H1 (cell line): ENCODE data around the gene CXCR3. TPM values are rescaled to one million over a fixed set of nuclear protein-coding genes. Genes with fewer than 3 reads are reported as not detected.
"Not testable (repeated sequence)": the region's sequence is repeated elsewhere in the genome, so short reads cannot be mapped to it uniquely, and the experiment has no call there.

ENCODE experiments used
- CTCF ChIA-PET: fragments of 300-600 bp; sonication (Branson Sonifier 250); formaldehyde crosslinking; loops from one replicate; lab custom pipeline; 2021; ENCODE audit not compliant: partially characterized antibody; lab: Charles Lee
- POLR2A ChIA-PET: fragments of 300-600 bp; sonication (Branson Sonifier 250); formaldehyde crosslinking; loops from one replicate; lab custom pipeline; 2021; ENCODE audit warnings: inconsistent platforms; ENCODE audit not compliant: partially characterized antibody; lab: Charles Lee
- DNase-seq, 2 experiments: peaks; one replicate each; pipeline versions ENCODE4 v3.0.0 to v3.0.0-alpha.2; 2010 to 2022; ENCODE audit warnings: low spot score in 2 of 2, low read depth in 1 of 2, mixed read lengths in 1 of 2
- FAIRE-seq: peaks from 2 replicates; lab custom pipeline; 2011; peaks lifted over from hg19 to GRCh38; lab: Jason Lieb, UNC
- H2AFZ ChIP-seq: 2 replicates; pipeline ENCODE4 v1.8.1; 2012; ENCODE audit warnings: low read length, inconsistent platforms
- H2AK5ac ChIP-seq: 2 replicates; pipeline ENCODE4 v1.6.1; 2013; ENCODE audit warnings: low read depth, low read length
- H2BK120ac ChIP-seq: replicated peaks from 2 replicates; pipeline ENCODE3; 2013; ENCODE audit warnings: low read depth, low read length, inconsistent platforms
- H2BK12ac ChIP-seq: 2 replicates; pipeline ENCODE4 v1.6.1; 2013; ENCODE audit warnings: low read depth, low read length
- H2BK15ac ChIP-seq: 2 replicates; pipeline ENCODE4 v1.6.1; 2013; ENCODE audit warnings: low read length
- H2BK20ac ChIP-seq: 2 replicates; pipeline ENCODE4 v1.6.1; 2013; ENCODE audit warnings: low read length
- H2BK5ac ChIP-seq: 2 replicates; pipeline ENCODE4 v1.6.1; 2013; ENCODE audit warnings: low read depth, low read length
- H3K14ac ChIP-seq: 2 replicates; pipeline ENCODE4 v1.6.1; 2013; ENCODE audit warnings: inconsistent platforms; ENCODE audit not compliant: insufficient read length
- H3K18ac ChIP-seq: 2 replicates; pipeline ENCODE4 v1.6.1; 2013; ENCODE audit warnings: low read length; ENCODE audit errors: extremely low read depth
- H3K23ac ChIP-seq: 2 replicates; pipeline ENCODE4 v1.6.1; 2013; ENCODE audit warnings: inconsistent platforms; ENCODE audit not compliant: insufficient read length
- H3K23me2 ChIP-seq: 2 replicates; pipeline ENCODE4 v1.6.1; 2013; ENCODE audit warnings: low read depth, low read length
- H3K27ac ChIP-seq: 2 replicates; pipeline ENCODE4 v1.6.1; 2011; ENCODE audit warnings: low read depth, low read length, inconsistent platforms
- H3K27me3 ChIP-seq, 4 experiments: replicated peaks in 1 of 4; 1 replicate in 1 of 4; 2 replicates in 3 of 4; pipeline versions ENCODE4 v1.6.1 to v1.8.1; 2011 to 2013; ENCODE audit warnings: low read length in 3 of 4, mild to moderate bottlenecking in 3 of 4, inconsistent platforms in 2 of 4, mixed read lengths in 2 of 4, moderate library complexity in 1 of 4; ENCODE audit not compliant: control insufficient read depth in 3 of 4, insufficient read depth in 3 of 4; ENCODE audit errors: extremely low read depth in 1 of 4
- H3K36me3 ChIP-seq, 4 experiments: 2 replicates each; pipeline versions ENCODE4 v1.6.1 to v1.8.1; 2011 to 2013; ENCODE audit warnings: mild to moderate bottlenecking in 4 of 4, low read length in 3 of 4, moderate library complexity in 2 of 4, control low read depth in 1 of 4, inconsistent platforms in 1 of 4; ENCODE audit not compliant: insufficient read depth in 4 of 4, control insufficient read depth in 2 of 4
- H3K4ac ChIP-seq: replicated peaks from 2 replicates; pipeline ENCODE3; 2013; ENCODE audit warnings: low read length, low read depth, mixed read lengths, inconsistent platforms; ENCODE audit not compliant: insufficient read length
- H3K4me1 ChIP-seq, 4 experiments: replicated peaks in 1 of 4; 1 replicate in 1 of 4; 2 replicates in 3 of 4; pipeline versions ENCODE4 v1.6.1 to v1.8.1; 2011 to 2013; ENCODE audit warnings: low read length in 3 of 4, inconsistent platforms in 2 of 4, mixed read lengths in 1 of 4; ENCODE audit not compliant: insufficient read depth in 4 of 4, control insufficient read depth in 3 of 4
- H3K4me2 ChIP-seq, 2 experiments: 2 replicates each; pipeline versions ENCODE4 v1.6.1 to v1.8.1; 2011 to 2013; ENCODE audit warnings: low read depth in 2 of 2, low read length in 2 of 2, control low read depth in 1 of 2, inconsistent platforms in 1 of 2, mild to moderate bottlenecking in 1 of 2; ENCODE audit not compliant: insufficient read depth in 1 of 2
- H3K4me3 ChIP-seq, 4 experiments: fragments of 200-600, 300-600 bp in 1 of 4; sonication (generic), shearing (Covaris generic), sonication (Bioruptor Twin) in 1 of 4; 2 replicates each; pipeline versions ENCODE4 v1.5.1 to v1.8.1; 2011 to 2016; ENCODE audit warnings: low read length in 4 of 4, low read depth in 3 of 4, control low read depth in 2 of 4, inconsistent platforms in 2 of 4, mild to moderate bottlenecking in 2 of 4, mixed read lengths in 1 of 4, moderate library complexity in 1 of 4; ENCODE audit not compliant: insufficient read depth in 2 of 4; ENCODE audit errors: extremely low read depth in 1 of 4
- H3K56ac ChIP-seq: replicated peaks from 2 replicates; pipeline ENCODE3; 2013; ENCODE audit warnings: low read depth, mild to moderate bottlenecking, mixed read lengths, low read length, inconsistent platforms; ENCODE audit not compliant: insufficient read length
- H3K79me1 ChIP-seq: 2 replicates; pipeline ENCODE4 v1.6.1; 2013; ENCODE audit warnings: low read depth, low read length, control low read depth
- H3K79me2 ChIP-seq, 2 experiments: 2 replicates each; pipeline versions ENCODE4 v1.6.1 to v1.8.1; 2012 to 2013; ENCODE audit warnings: low read length in 2 of 2, mild to moderate bottlenecking in 2 of 2, inconsistent platforms in 1 of 2; ENCODE audit not compliant: insufficient read depth in 2 of 2, control insufficient read depth in 1 of 2
- H3K9ac ChIP-seq, 4 experiments: replicated peaks in 1 of 4; 1 replicate in 1 of 4; 2 replicates in 3 of 4; pipeline versions ENCODE4 v1.6.1 to v1.8.1; 2011 to 2013; ENCODE audit warnings: low read depth in 3 of 4, low read length in 3 of 4, control low read depth in 2 of 4, mild to moderate bottlenecking in 2 of 4, moderate library complexity in 2 of 4, inconsistent platforms in 1 of 4; ENCODE audit errors: extremely low read depth in 1 of 4
- H3K9me3 ChIP-seq, 2 experiments: 2 replicates each; pipeline versions ENCODE4 v1.6.1 to v1.8.1; 2012 to 2013; ENCODE audit warnings: mild to moderate bottlenecking in 2 of 2, moderate library complexity in 2 of 2, control low read depth in 1 of 2, inconsistent platforms in 1 of 2, low read depth in 1 of 2, low read length in 1 of 2, mixed read lengths in 1 of 2; ENCODE audit not compliant: insufficient read depth in 2 of 2
- H4K20me1 ChIP-seq, 2 experiments: replicated peaks in 1 of 2; 2 replicates each; pipeline versions ENCODE3 to v1.8.1; 2011 to 2013; ENCODE audit warnings: inconsistent platforms in 2 of 2, low read length in 2 of 2, mild to moderate bottlenecking in 1 of 2; ENCODE audit not compliant: insufficient read depth in 2 of 2, control insufficient read depth in 1 of 2
- H4K5ac ChIP-seq: 2 replicates; pipeline ENCODE4 v1.6.1; 2013; ENCODE audit warnings: low read length, low read depth, mixed read lengths, inconsistent platforms; ENCODE audit not compliant: insufficient read length
- H4K8ac ChIP-seq: 2 replicates; pipeline ENCODE4 v1.8.0; 2013; ENCODE audit warnings: mild to moderate bottlenecking, moderate library complexity, low read length, inconsistent platforms; ENCODE audit not compliant: insufficient read depth; ENCODE audit errors: extremely low read depth
- H4K91ac ChIP-seq: replicated peaks from 2 replicates; pipeline ENCODE3; 2013; ENCODE audit warnings: low read length, mixed read lengths, inconsistent platforms; ENCODE audit not compliant: insufficient read length
- RAD21 ChIP-seq, 2 experiments: IDR thresholded peaks in 1 of 2; conservative IDR thresholded peaks in 1 of 2; 2 replicates each; pipeline ENCODE4 v1.6.1; 2011; ENCODE audit warnings: low read depth in 2 of 2, low read length in 2 of 2, improper control_type of control experiment in 1 of 2, inconsistent platforms in 1 of 2, mild to moderate bottlenecking in 1 of 2, moderate library complexity in 1 of 2
- WGBS, 2 experiments: shearing (Covaris generic) in 1 of 2; methylation state at CpG; one replicate each; pipeline versions ENCODE4 v1.1.6 to v1.1.7; 2013 to 2015; ENCODE audit warnings: low lambda C conversion rate in 2 of 2, mixed read lengths in 2 of 2, inconsistent platforms in 1 of 2, low coverage in 1 of 2, missing lambda C conversion rate in 1 of 2; ENCODE audit not compliant: insufficient replicate concordance in 2 of 2, insufficient coverage in 1 of 2, insufficient read length in 1 of 2; ENCODE audit errors: extremely low coverage in 1 of 2, missing lambda C conversion rate in 1 of 2; 5-methylcytosine and 5-hydroxymethylcytosine counted together
- polyA plus RNA-seq, 7 experiments: library from polyadenylated mRNA; depleted of rRNA in 3 of 7; stranded (reverse) in 5 of 7; unstranded in 2 of 7; fragments of >200 nt in 5 of 7; fragments of 200-250 nt in 2 of 7; gene quantifications; 1 replicate in 5 of 7; 2 replicates in 1 of 7; 4 replicates in 1 of 7; pipeline versions ENCODE4 v1.2.1 to v1.2.3, GENCODE V29; 2011 to 2013; ENCODE audit warnings: missing spikeins in 2 of 7, mixed read lengths in 2 of 7
- total RNA-seq: library from RNA; stranded (reverse); fragmentation: NEBNext Ultra II Directional; extraction: Animal tissue kit (Norgen Biotek cat#: 25700); gene quantifications from 2 replicates; pipeline ENCODE4 v1.2.1, GENCODE V29; 2021
- TF ChIP-seq, protein P1 (sequence below), 3 experiments: IDR thresholded peaks; 1 replicate in 2 of 3; 2 replicates in 1 of 3; pipeline versions ENCODE4 v1.5.1 to v1.6.1; 2011; ENCODE audit warnings: low read length in 3 of 3, mild to moderate bottlenecking in 3 of 3, inconsistent platforms in 2 of 3, low read depth in 1 of 3, moderate library complexity in 1 of 3; ENCODE audit not compliant: insufficient read depth in 1 of 3; ENCODE audit errors: control extremely low read depth in 1 of 3

The CXCR3 gene
- total and polyA plus RNA-seq, 2 of the 8 experiments (the other 6 are each of a cell fraction or from before 2014, with no cell fraction given), result not detected

DNA sequence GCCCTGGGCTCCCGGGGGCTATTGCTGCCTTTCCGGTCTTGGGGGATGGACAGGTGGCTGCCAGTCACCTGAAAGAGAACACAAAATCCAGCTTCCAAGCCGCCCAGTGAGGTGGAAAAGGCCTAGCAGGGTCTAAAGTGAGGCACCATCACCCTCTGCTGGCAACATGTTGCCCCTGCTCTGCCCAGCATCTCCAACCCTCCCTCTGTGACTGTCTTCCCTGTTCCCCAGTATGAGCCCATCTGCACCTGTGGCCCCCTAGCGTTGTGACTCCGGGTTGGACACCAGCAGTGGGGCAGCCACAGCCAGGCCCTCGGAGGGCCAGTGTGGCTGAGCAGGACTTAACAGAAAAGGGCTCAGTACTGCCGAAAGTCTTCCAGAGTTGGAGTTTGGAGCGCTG, 45.9 kb upstream of the CXCR3 start:
- peak; percentile 98 for FAIRE-seq
- H3K9ac ChIP-seq, H2BK15ac ChIP-seq, H2AK5ac ChIP-seq, H2BK5ac ChIP-seq, H3K23me2 ChIP-seq, H3K4me2 ChIP-seq, H2BK120ac ChIP-seq, H3K27ac ChIP-seq, H3K4me1 ChIP-seq, H3K56ac ChIP-seq, H3K4ac ChIP-seq, H4K20me1 ChIP-seq, H3K79me1 ChIP-seq, H2AFZ ChIP-seq, H2BK20ac ChIP-seq, H3K14ac ChIP-seq, H3K36me3 ChIP-seq, H4K8ac ChIP-seq, H3K79me2 ChIP-seq, H3K4me3 ChIP-seq, H3K23ac ChIP-seq, H4K91ac ChIP-seq, H3K18ac ChIP-seq, POLR2A ChIA-PET, H3K9me3 ChIP-seq, H3K27me3 ChIP-seq, H2BK12ac ChIP-seq, H4K5ac ChIP-seq: not testable (repeated sequence)
- peak; percentile 62 for TF ChIP-seq RAD21 (IDR thresholded peaks at IDR 0.05 in 1 of 2, conservative IDR thresholded peaks at IDR 0.05 in 1 of 2; ENCODE audit: low read depth in 2 of 2, low read length in 2 of 2)
- TF ChIP-seq, protein P1, sequence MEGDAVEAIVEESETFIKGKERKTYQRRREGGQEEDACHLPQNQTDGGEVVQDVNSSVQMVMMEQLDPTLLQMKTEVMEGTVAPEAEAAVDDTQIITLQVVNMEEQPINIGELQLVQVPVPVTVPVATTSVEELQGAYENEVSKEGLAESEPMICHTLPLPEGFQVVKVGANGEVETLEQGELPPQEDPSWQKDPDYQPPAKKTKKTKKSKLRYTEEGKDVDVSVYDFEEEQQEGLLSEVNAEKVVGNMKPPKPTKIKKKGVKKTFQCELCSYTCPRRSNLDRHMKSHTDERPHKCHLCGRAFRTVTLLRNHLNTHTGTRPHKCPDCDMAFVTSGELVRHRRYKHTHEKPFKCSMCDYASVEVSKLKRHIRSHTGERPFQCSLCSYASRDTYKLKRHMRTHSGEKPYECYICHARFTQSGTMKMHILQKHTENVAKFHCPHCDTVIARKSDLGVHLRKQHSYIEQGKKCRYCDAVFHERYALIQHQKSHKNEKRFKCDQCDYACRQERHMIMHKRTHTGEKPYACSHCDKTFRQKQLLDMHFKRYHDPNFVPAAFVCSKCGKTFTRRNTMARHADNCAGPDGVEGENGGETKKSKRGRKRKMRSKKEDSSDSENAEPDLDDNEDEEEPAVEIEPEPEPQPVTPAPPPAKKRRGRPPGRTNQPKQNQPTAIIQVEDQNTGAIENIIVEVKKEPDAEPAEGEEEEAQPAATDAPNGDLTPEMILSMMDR (IDR thresholded peaks at IDR 0.05; ENCODE audit: control extremely low read depth in 1 of 3, insufficient read depth in 1 of 3, low read depth in 1 of 3, low read length in 3 of 3), result peak in 2 of 3 experiments; percentile 67 to 74; a peak in 3 of 4 replicates
- DNase-seq, result peak; percentile 43 to 54
- CTCF ChIA-PET, result interaction anchor here (0.7 to 1.2 kb wide), 4 partner anchors 32 to 258 kb away, joined by 3 to 4 read pairs (median 3); no protein-coding TSS in a partner anchor
- WGBS, 2 experiments, result no CpG with 5 or more reads among the region's 8 CpGs
